OCI-LY7 (cell line): ENCODE results near the gene SORCS3.

ENCODE experiments used
- EZH2phosphoT487 ChIP-seq: fragments of 200-600 bp; sonication (generic); IDR thresholded peaks from 2 replicates; pipeline ENCODE4 v1.6.1; 2018; ENCODE audit warnings: low read depth, borderline replicate concordance, mild to moderate bottlenecking, mixed run types, antibody characterized with exemption, low read length, moderate library complexity, mixed read lengths
- TF ChIP-seq, protein P1 (sequence below): fragments of 200-600 bp; sonication (generic); conservative IDR thresholded peaks from 2 replicates; pipeline ENCODE4 v1.5.1; 2014; ENCODE audit warnings: mild to moderate bottlenecking, antibody characterized with exemption, low read length, moderate library complexity, mixed read lengths

DNA sequence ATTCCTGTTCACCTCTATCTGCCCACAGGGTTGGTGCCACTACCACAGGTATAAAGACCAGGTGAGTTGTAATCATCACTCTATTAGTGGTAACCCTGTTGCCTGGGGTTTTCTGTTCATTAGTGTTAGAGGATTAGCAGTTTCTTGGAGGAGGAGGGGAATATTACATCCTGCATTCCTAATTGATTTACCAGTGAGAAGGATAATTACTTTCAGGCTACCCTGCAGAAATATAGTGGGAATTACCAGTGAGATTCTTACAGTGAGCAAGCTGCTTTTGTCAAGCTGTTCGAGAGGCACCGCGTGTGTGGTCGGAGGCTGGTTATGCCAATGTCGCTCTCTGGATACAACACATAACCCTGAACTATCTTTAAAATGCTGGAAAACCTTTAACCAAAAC lies 280.7 kb downstream of the SORCS3 start:
- TF ChIP-seq, protein P1, sequence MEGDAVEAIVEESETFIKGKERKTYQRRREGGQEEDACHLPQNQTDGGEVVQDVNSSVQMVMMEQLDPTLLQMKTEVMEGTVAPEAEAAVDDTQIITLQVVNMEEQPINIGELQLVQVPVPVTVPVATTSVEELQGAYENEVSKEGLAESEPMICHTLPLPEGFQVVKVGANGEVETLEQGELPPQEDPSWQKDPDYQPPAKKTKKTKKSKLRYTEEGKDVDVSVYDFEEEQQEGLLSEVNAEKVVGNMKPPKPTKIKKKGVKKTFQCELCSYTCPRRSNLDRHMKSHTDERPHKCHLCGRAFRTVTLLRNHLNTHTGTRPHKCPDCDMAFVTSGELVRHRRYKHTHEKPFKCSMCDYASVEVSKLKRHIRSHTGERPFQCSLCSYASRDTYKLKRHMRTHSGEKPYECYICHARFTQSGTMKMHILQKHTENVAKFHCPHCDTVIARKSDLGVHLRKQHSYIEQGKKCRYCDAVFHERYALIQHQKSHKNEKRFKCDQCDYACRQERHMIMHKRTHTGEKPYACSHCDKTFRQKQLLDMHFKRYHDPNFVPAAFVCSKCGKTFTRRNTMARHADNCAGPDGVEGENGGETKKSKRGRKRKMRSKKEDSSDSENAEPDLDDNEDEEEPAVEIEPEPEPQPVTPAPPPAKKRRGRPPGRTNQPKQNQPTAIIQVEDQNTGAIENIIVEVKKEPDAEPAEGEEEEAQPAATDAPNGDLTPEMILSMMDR, result no peak
- TF ChIP-seq EZH2phosphoT487, result no peak
